ENCODE results near the gene ZNF446. TPM values are rescaled to one million over a fixed set of nuclear protein-coding genes. Genes with fewer than 3 reads are reported as not detected.

The ZNF446 gene
- total and polyA plus RNA-seq, 4 donors, result 8.3 to 12.9 (median 11.0) TPM

GRCh38 chr19:58521651-58522050, 45.5 kb downstream of the ZNF446 start:
- H3K27ac ChIP-seq (ENCODE audit: low read depth in 1 of 2, low read length in 1 of 2), result no peak overlapping the region
- H3K9me3 ChIP-seq (ENCODE audit: control insufficient read depth in 4 of 4, insufficient read depth in 3 of 4, low read length in 3 of 4), result no peaks in the 10 kb centered on the region
- H3K36me3 ChIP-seq (ENCODE audit: control insufficient read depth in 4 of 4, insufficient read depth in 4 of 4, low read length in 4 of 4), result peaks cover 0 to 4% (median 2%) of the 10 kb centered on the region in 4 donors
- ATAC-seq (ENCODE audit: insufficient read depth, low FRiP score) (no peak), DNase-seq (no peak)
- no peaks in the 10 kb centered on the region for H3K27me3 ChIP-seq (ENCODE audit: control insufficient read depth in 3 of 3, insufficient read depth in 3 of 3, low read length in 2 of 3)
- 54 to 67% methylated on average over 4 of the region's 4 CpGs for WGBS, 2 donors
- H3K4me3 ChIP-seq, result no peak overlapping the region
- H3K9ac ChIP-seq (ENCODE audit: insufficient read depth in 1 of 2, low read length in 2 of 2), result no peak overlapping the region
- H3K4me1 ChIP-seq (ENCODE audit: control insufficient read depth in 5 of 5, insufficient read depth in 5 of 5, low read length in 5 of 5), result peaks cover 0 to 18% (median 4%) of the 10 kb centered on the region in 5 donors
- TF ChIP-seq, protein P1, sequence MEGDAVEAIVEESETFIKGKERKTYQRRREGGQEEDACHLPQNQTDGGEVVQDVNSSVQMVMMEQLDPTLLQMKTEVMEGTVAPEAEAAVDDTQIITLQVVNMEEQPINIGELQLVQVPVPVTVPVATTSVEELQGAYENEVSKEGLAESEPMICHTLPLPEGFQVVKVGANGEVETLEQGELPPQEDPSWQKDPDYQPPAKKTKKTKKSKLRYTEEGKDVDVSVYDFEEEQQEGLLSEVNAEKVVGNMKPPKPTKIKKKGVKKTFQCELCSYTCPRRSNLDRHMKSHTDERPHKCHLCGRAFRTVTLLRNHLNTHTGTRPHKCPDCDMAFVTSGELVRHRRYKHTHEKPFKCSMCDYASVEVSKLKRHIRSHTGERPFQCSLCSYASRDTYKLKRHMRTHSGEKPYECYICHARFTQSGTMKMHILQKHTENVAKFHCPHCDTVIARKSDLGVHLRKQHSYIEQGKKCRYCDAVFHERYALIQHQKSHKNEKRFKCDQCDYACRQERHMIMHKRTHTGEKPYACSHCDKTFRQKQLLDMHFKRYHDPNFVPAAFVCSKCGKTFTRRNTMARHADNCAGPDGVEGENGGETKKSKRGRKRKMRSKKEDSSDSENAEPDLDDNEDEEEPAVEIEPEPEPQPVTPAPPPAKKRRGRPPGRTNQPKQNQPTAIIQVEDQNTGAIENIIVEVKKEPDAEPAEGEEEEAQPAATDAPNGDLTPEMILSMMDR (IDR thresholded peaks at IDR 0.05; ENCODE audit: control extremely low read depth, extremely low read depth), result no peak

DNA sequence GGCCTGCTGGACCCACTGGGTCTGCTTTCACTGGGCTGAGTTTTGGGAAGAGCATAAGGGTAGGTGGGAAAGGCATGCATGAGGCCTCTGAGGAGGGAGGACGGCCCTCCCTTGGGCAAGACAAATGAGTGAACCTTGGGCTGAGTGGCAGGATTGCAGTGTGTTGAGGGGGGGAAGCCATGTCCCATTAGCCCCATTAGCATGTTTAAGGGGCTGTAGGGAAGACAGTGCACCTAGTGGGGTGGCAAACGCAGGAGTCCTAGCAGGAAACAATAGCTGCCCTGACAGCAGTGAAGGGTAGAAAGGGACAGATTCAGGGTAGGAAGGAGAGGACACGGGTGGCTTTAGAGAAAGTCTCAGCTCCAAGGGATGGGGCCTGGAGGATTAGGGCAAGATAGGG, 46.6 kb downstream of the ZNF446 start:
- Histone ChIP-seq H3K9me3 (ENCODE audit: control insufficient read depth in 4 of 4, insufficient read depth in 3 of 4, low read length in 3 of 4) (no peaks in the 10 kb centered on the region), H3K4me3 (no peak overlapping the region), H3K27me3 (ENCODE audit: control insufficient read depth in 3 of 3, insufficient read depth in 3 of 3, low read length in 2 of 3) (no peaks in the 10 kb centered on the region), H3K9ac (ENCODE audit: insufficient read depth in 1 of 2, low read length in 2 of 2) (no peak overlapping the region), H3K27ac (ENCODE audit: low read depth in 1 of 2, low read length in 1 of 2) (no peak overlapping the region), H3K4me1 (ENCODE audit: control insufficient read depth in 5 of 5, insufficient read depth in 5 of 5, low read length in 5 of 5) (peaks cover 0 to 17% (median 4%) of the 10 kb centered on the region in 5 donors), H3K36me3 (ENCODE audit: control insufficient read depth in 4 of 4, insufficient read depth in 4 of 4, low read length in 4 of 4) (no peaks in the 10 kb centered on the region)
- WGBS, 2 donors, result 86 to 90% methylated on average over 3 of the region's 3 CpGs
- ATAC-seq (ENCODE audit: insufficient read depth, low FRiP score), result no peak
- TF ChIP-seq, protein P1 (IDR thresholded peaks at IDR 0.05; ENCODE audit: control extremely low read depth, extremely low read depth), result no peak
- no peak for DNase-seq

DNA sequence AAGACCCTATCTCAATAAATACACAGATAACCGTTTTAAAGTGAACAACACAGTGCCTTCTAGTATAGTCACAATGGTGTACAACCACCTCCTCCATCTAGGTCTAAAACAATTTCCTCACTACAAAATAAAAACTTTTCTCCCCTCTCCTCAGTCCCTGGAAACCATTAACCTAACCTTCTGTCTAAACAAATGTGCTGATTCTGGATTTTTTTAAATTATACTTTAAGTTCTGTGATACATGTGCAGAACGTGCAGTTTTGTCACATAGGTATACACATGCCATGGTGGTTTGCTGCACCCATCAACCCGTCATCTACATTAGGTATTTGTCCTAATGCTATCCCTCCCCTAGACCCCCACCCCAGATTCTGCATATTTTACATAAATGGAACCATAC, 53.3 kb downstream of the ZNF446 start:
- Histone ChIP-seq H3K9ac (ENCODE audit: insufficient read depth in 1 of 2, low read length in 2 of 2) (no peak overlapping the region), H3K27me3 (ENCODE audit: control insufficient read depth in 3 of 3, insufficient read depth in 3 of 3, low read length in 2 of 3) (no peaks in the 10 kb centered on the region), H3K36me3 (ENCODE audit: control insufficient read depth in 4 of 4, insufficient read depth in 4 of 4, low read length in 4 of 4) (no peaks in the 10 kb centered on the region), H3K4me1 (ENCODE audit: control insufficient read depth in 5 of 5, insufficient read depth in 5 of 5, low read length in 5 of 5) (no peaks in the 10 kb centered on the region), H3K4me3 (no peak overlapping the region), H3K27ac (ENCODE audit: low read depth in 1 of 2, low read length in 1 of 2) (no peak overlapping the region), H3K9me3 (ENCODE audit: control insufficient read depth in 4 of 4, insufficient read depth in 3 of 4, low read length in 3 of 4) (no peaks in the 10 kb centered on the region)
- WGBS, 2 donors, result 72 to 88% methylated on average over 3 of the region's 3 CpGs
- TF ChIP-seq, protein P1 (IDR thresholded peaks at IDR 0.05; ENCODE audit: control extremely low read depth, extremely low read depth), result no peak
- ATAC-seq (ENCODE audit: insufficient read depth, low FRiP score) (no peak), DNase-seq (no peak)

Small RNA genes within 50 kb of the gene (small RNA-seq; reads per million reads assigned to genes)
- gene RN7SL693P (ENCODE audit: low replicate concordance) (not detected), gene RNU6-1337P (ENCODE audit: low replicate concordance) (not detected)

Other genes with a start within 250 kb of the ZNF446 start
- 10 to 100 TPM; 19.7 to 41.6 TPM for gene ZNF544, start 247.4 kb upstream of the ZNF446 start, total RNA-seq
- gene ZNF544, start 247.4 kb upstream of the ZNF446 start, polyA plus RNA-seq, result 10 to 100 TPM in 1 of 2 donors, 1 to 10 TPM in 1; 9.6 to 13.8 TPM
- gene ZNF8, start 197.4 kb upstream of the ZNF446 start, total RNA-seq, result 1 to 10 TPM; 5.2 to 8.0 TPM
- gene ZNF8, start 197.4 kb upstream of the ZNF446 start, polyA plus RNA-seq, result 1 to 10 TPM; 1.2 to 1.8 TPM
- gene ERVK3-1, start 171.0 kb upstream of the ZNF446 start, total RNA-seq, result 10 to 100 TPM; 31.8 to 58.8 TPM
- gene ERVK3-1, start 171.0 kb upstream of the ZNF446 start, polyA plus RNA-seq, result 10 to 100 TPM; 38.0 to 38.1 TPM
- 1 to 10 TPM; 3.7 TPM for gene ZSCAN22, start 149.4 kb upstream of the ZNF446 start, total RNA-seq
- gene ZSCAN22, start 149.4 kb upstream of the ZNF446 start, polyA plus RNA-seq, result 1 to 10 TPM in 1 of 2 donors, under 1 TPM in 1; 0.93 to 1.1 TPM
- gene A1BG, start 122.9 kb upstream of the ZNF446 start, total RNA-seq, result 10 to 100 TPM in 1 of 2 donors, 1 to 10 TPM in 1; 1.2 to 16.4 TPM
- 10 to 100 TPM; 20.9 to 53.4 TPM for gene A1BG, start 122.9 kb upstream of the ZNF446 start, polyA plus RNA-seq
- gene ZNF497, start 113.6 kb upstream of the ZNF446 start, total RNA-seq, result 1 to 10 TPM; 3.5 to 3.8 TPM
- 1 to 10 TPM in 1 of 2 donors, under 1 TPM in 1; 0.97 to 1.3 TPM for gene ZNF497, start 113.6 kb upstream of the ZNF446 start, polyA plus RNA-seq
- gene ZNF837, start 95.3 kb upstream of the ZNF446 start, total RNA-seq, result 1 to 10 TPM; 2.5 to 3.2 TPM
- gene ZNF837, start 95.3 kb upstream of the ZNF446 start, polyA plus RNA-seq, result 1 to 10 TPM; 1.7 to 2.9 TPM
- 1,000 to 10,000 TPM in 1 of 2 donors, 100 to 1,000 TPM in 1; 927 to 1,036 TPM for gene RPS5, start 89.1 kb upstream of the ZNF446 start, total RNA-seq
- gene RPS5, start 89.1 kb upstream of the ZNF446 start, polyA plus RNA-seq, result 1,000 to 10,000 TPM; 1,145 to 1,802 TPM
- 1 to 10 TPM in 1 of 2 donors, under 1 TPM in 1; 0.26 to 1.5 TPM for gene RNF225, start 80.7 kb upstream of the ZNF446 start, total RNA-seq
- under 1 TPM in 1 of 2 donors, not detected in 1; 0.14 TPM for gene RNF225, start 80.7 kb upstream of the ZNF446 start, polyA plus RNA-seq
- gene ZNF584, start 67.7 kb upstream of the ZNF446 start, total RNA-seq, result 10 to 100 TPM; 14.4 to 16.9 TPM
- gene ZNF584, start 67.7 kb upstream of the ZNF446 start, polyA plus RNA-seq, result 10 to 100 TPM in 1 of 2 donors, 1 to 10 TPM in 1; 6.0 to 13.1 TPM
- 1 to 10 TPM; 4.4 to 7.4 TPM for gene ZNF132, start 36.2 kb upstream of the ZNF446 start, total RNA-seq
- 1 to 10 TPM; 1.0 to 1.4 TPM for gene ZNF132, start 36.2 kb upstream of the ZNF446 start, polyA plus RNA-seq
- gene ZNF324B, start 24.7 kb upstream of the ZNF446 start, total RNA-seq, result 1 to 10 TPM; 8.2 to 9.3 TPM
- 1 to 10 TPM; 2.8 to 3.9 TPM for gene ZNF324B, start 24.7 kb upstream of the ZNF446 start, polyA plus RNA-seq
- gene ZNF324, start 9.3 kb upstream of the ZNF446 start, total RNA-seq, result 10 to 100 TPM; 12.4 to 13.9 TPM
- gene ZNF324, start 9.3 kb upstream of the ZNF446 start, polyA plus RNA-seq, result 1 to 10 TPM; 4.6 to 5.3 TPM
- 10 to 100 TPM in 1 of 2 donors, 1 to 10 TPM in 1; 7.9 to 11.3 TPM for gene SLC27A5, start 35.6 kb downstream of the ZNF446 start, total RNA-seq
- 10 to 100 TPM; 14.6 to 19.0 TPM for gene SLC27A5, start 35.6 kb downstream of the ZNF446 start, polyA plus RNA-seq
- 10 to 100 TPM in 1 of 2 donors, 1 to 10 TPM in 1; 6.0 to 20.2 TPM for gene ZBTB45, start 43.5 kb downstream of the ZNF446 start, total RNA-seq
- gene ZBTB45, start 43.5 kb downstream of the ZNF446 start, polyA plus RNA-seq, result 1 to 10 TPM; 7.7 to 9.6 TPM
- 100 to 1,000 TPM; 171 to 250 TPM for gene TRIM28, start 67.7 kb downstream of the ZNF446 start, total RNA-seq
- gene TRIM28, start 67.7 kb downstream of the ZNF446 start, polyA plus RNA-seq, result 100 to 1,000 TPM; 175 to 188 TPM
- gene CHMP2A, start 78.8 kb downstream of the ZNF446 start, total RNA-seq, result 100 to 1,000 TPM in 1 of 2 donors, 10 to 100 TPM in 1; 87.7 to 156 TPM
- gene CHMP2A, start 78.8 kb downstream of the ZNF446 start, polyA plus RNA-seq, result 100 to 1,000 TPM; 227 to 309 TPM
- gene UBE2M, start 82.3 kb downstream of the ZNF446 start, total RNA-seq, result 10 to 100 TPM; 25.9 to 55.6 TPM
- gene UBE2M, start 82.3 kb downstream of the ZNF446 start, polyA plus RNA-seq, result 10 to 100 TPM; 55.7 to 60.7 TPM
- gene MZF1, start 97.0 kb downstream of the ZNF446 start, total RNA-seq, result 10 to 100 TPM; 28.4 to 37.5 TPM
- 10 to 100 TPM; 19.2 to 31.7 TPM for gene MZF1, start 97.0 kb downstream of the ZNF446 start, polyA plus RNA-seq